ENCODE data around the gene POLR1A. TPM values are rescaled to one million over a fixed set of nuclear protein-coding genes. Genes with fewer than 3 reads are reported as not detected.
A peak's percentile ranks its signal among the peaks of the same experiment; 100 is the strongest.

POLR1A gene
- 10 to 100 TPM; 22.0 to 28.7 (median 25.7) TPM for total RNA-seq
- total RNA-seq (2013), result 16.1 TPM
- total RNA-seq, result 46.5 to 306 (median 67.4) reads per million in 29 experiments

GRCh38 chr2:86105252-86105968 lies at the start of gene POLR1A:
Gene POLR1A (minus strand): TSS chr2:86105886. CDS start chr2:86105776, 110 bp downstream.
- H3K27me3 ChIP-seq (replicated peaks in 1 of 2; ENCODE audit: control insufficient read depth in 2 of 2, extremely low read depth in 1 of 2, insufficient read depth in 2 of 2, low read length in 1 of 2), result no peaks in the 10 kb centered on the region
- no peaks in the 10 kb centered on the region for H3K9me3 ChIP-seq
- CTCF ChIA-PET, result interaction anchor here (0.7 to 1.4 kb wide), 11 partner anchors 9 to 468 kb away, joined by 3 to 10 read pairs (median 4); partner anchors contain the start of gene ST3GAL5 (in 1 of the 2)
- WGBS (ENCODE audit: insufficient coverage), result under 1% methylated on average over 21 of the region's 38 CpGs
- POLR2A ChIA-PET, result interaction anchor here in 1 of 2 donors (0.6 to 1.5 kb wide), 4 partner anchors 10 to 381 kb away, joined by 3 to 6 read pairs (median 3); partner anchors contain the start of gene KDM3A
- H3K27ac ChIP-seq (ENCODE audit: low read length), result peak within 1 kb of the TSS; percentile 84
- peaks cover 0 to 28% of the 10 kb centered on the region in 2 donors for H3K36me3 ChIP-seq (ENCODE audit: control insufficient read depth in 2 of 2, extremely low read depth in 1 of 2, insufficient read depth in 1 of 2, low read length in 1 of 2)
- Mint-ChIP-seq H3K4me1 (peaks cover 64 to 77% (median 71%) of the 10 kb centered on the region in 3 donors), H3K4me3 (peak within 1 kb of the TSS; percentile 85 to 90 (median 90)), H3K9me3 (no peaks in the 10 kb centered on the region), H3K27me3 (no peaks in the 10 kb centered on the region), H3K27ac (peak within 1 kb of the TSS; percentile 99), H3K36me3 (peaks cover 31% of the 10 kb centered on the region)
- peak; percentile 79 to 87 (median 85) for ATAC-seq (replicated peaks in 1 of 4)
- peaks cover 14 to 26% of the 10 kb centered on the region in 2 experiments for H3K4me1 ChIP-seq (ENCODE audit: control insufficient read depth in 1 of 2, extremely low read depth in 1 of 2, insufficient read depth in 2 of 2, low read length in 2 of 2)
- H3K4me3 ChIP-seq (ENCODE audit: control insufficient read depth in 1 of 2, extremely low read depth in 1 of 2, low read length in 1 of 2), result peak within 1 kb of the TSS; percentile 79 to 96
- DNase-seq, result peak; percentile 68 to 89 (median 78)

GRCh38 chr2:86150502-86150901 lies 44.8 kb upstream of the POLR1A start:
- ATAC-seq (replicated peaks in 1 of 4) (no peak), DNase-seq (no peak)
- WGBS (ENCODE audit: insufficient coverage), result 100% methylated on average over 1 of the region's 2 CpGs
- Histone ChIP-seq H3K4me3 (ENCODE audit: control insufficient read depth in 1 of 2, extremely low read depth in 1 of 2, low read length in 1 of 2) (no peak overlapping the region), H3K36me3 (ENCODE audit: control insufficient read depth in 2 of 2, extremely low read depth in 1 of 2, insufficient read depth in 1 of 2, low read length in 1 of 2) (peaks cover 12 to 71% of the 10 kb centered on the region in 2 donors), H3K27ac (ENCODE audit: low read length) (no peak overlapping the region), H3K4me1 (ENCODE audit: control insufficient read depth in 1 of 2, extremely low read depth in 1 of 2, insufficient read depth in 2 of 2, low read length in 2 of 2) (no peaks in the 10 kb centered on the region), H3K27me3 (replicated peaks in 1 of 2; ENCODE audit: control insufficient read depth in 2 of 2, extremely low read depth in 1 of 2, insufficient read depth in 2 of 2, low read length in 1 of 2) (no peaks in the 10 kb centered on the region), H3K9me3 (no peaks in the 10 kb centered on the region)
- Mint-ChIP-seq H3K4me3 (no peak overlapping the region), H3K27me3 (no peaks in the 10 kb centered on the region), H3K27ac (peak overlapping the region in 1 of 2 donors; percentile 46), H3K36me3 (peaks cover 52% of the 10 kb centered on the region), H3K4me1 (peaks cover 0 to 3% (median 0%) of the 10 kb centered on the region in 3 donors), H3K9me3 (no peaks in the 10 kb centered on the region)
- POLR2A ChIA-PET, result interaction anchor here (0.5 to 0.7 kb wide), 3 partner anchors 38 to 292 kb away, joined by 3 to 8 read pairs (median 7); no protein-coding TSS in a partner anchor
- CTCF ChIA-PET, result interaction anchor here in 1 of 2 donors (0.7 to 1.0 kb wide), 3 partner anchors 62 to 600 kb away, joined by 3 to 5 read pairs (median 4); no protein-coding TSS in a partner anchor

- H3K27ac Mint-ChIP-seq, result peak overlapping the region; percentile 19 to 39
- no peaks in the 10 kb centered on the region for H3K9me3 Mint-ChIP-seq
- H3K9me3 ChIP-seq, result no peaks in the 10 kb centered on the region
- no peak for DNase-seq
- WGBS (ENCODE audit: insufficient coverage), result 63% methylated on average over 1 of the region's 2 CpGs
- CTCF ChIA-PET, result interaction anchor here in 1 of 2 donors (0.6 kb wide), 1 partner anchor 9 kb away, joined by 3 read pairs; no protein-coding TSS in a partner anchor
- no peak overlapping the region for H3K27ac ChIP-seq (ENCODE audit: low read length)
- no peak overlapping the region for H3K4me3 Mint-ChIP-seq
- peaks cover 14 to 80% of the 10 kb centered on the region in 2 donors for H3K36me3 ChIP-seq (ENCODE audit: control insufficient read depth in 2 of 2, extremely low read depth in 1 of 2, insufficient read depth in 1 of 2, low read length in 1 of 2)
- peaks cover 57% of the 10 kb centered on the region for H3K36me3 Mint-ChIP-seq
- no peak for ATAC-seq (replicated peaks in 1 of 4)
- POLR2A ChIA-PET, result no interaction called here
- H3K4me1 Mint-ChIP-seq, result peaks cover 0 to under 1% (median 0%) of the 10 kb centered on the region in 3 donors
- H3K4me3 ChIP-seq (ENCODE audit: control insufficient read depth in 1 of 2, extremely low read depth in 1 of 2, low read length in 1 of 2), result no peak overlapping the region
- H3K27me3 ChIP-seq (replicated peaks in 1 of 2; ENCODE audit: control insufficient read depth in 2 of 2, extremely low read depth in 1 of 2, insufficient read depth in 2 of 2, low read length in 1 of 2), result no peaks in the 10 kb centered on the region
- no peaks in the 10 kb centered on the region for H3K4me1 ChIP-seq (ENCODE audit: control insufficient read depth in 1 of 2, extremely low read depth in 1 of 2, insufficient read depth in 2 of 2, low read length in 2 of 2)
- H3K27me3 Mint-ChIP-seq, result no peaks in the 10 kb centered on the region
Observed at GRCh38 chr2:86147793-86148192, 42.1 kb upstream of the POLR1A start.

- WGBS (ENCODE audit: insufficient coverage), result 96% methylated on average over 11 of the region's 14 CpGs
- no peaks in the 10 kb centered on the region for H3K9me3 ChIP-seq
- H3K27ac ChIP-seq (ENCODE audit: low read length), result no peak overlapping the region
- Mint-ChIP-seq H3K27me3 (no peaks in the 10 kb centered on the region), H3K9me3 (no peaks in the 10 kb centered on the region), H3K4me3 (no peak overlapping the region), H3K4me1 (peaks cover 7 to 14% (median 12%) of the 10 kb centered on the region in 3 donors), H3K36me3 (peaks cover 58% of the 10 kb centered on the region), H3K27ac (peak overlapping the region in 1 of 2 donors; percentile 49)
- H3K27me3 ChIP-seq (replicated peaks in 1 of 2; ENCODE audit: control insufficient read depth in 2 of 2, extremely low read depth in 1 of 2, insufficient read depth in 2 of 2, low read length in 1 of 2), result no peaks in the 10 kb centered on the region
- ChIA-PET POLR2A (no interaction called here), CTCF (no interaction called here)
- peaks cover 14 to 71% of the 10 kb centered on the region in 2 donors for H3K36me3 ChIP-seq (ENCODE audit: control insufficient read depth in 2 of 2, extremely low read depth in 1 of 2, insufficient read depth in 1 of 2, low read length in 1 of 2)
- H3K4me1 ChIP-seq (ENCODE audit: control insufficient read depth in 1 of 2, extremely low read depth in 1 of 2, insufficient read depth in 2 of 2, low read length in 2 of 2), result peaks cover 2 to 4% of the 10 kb centered on the region in 2 experiments
- ATAC-seq (replicated peaks in 1 of 4), result no peak
- no peak overlapping the region for H3K4me3 ChIP-seq (ENCODE audit: control insufficient read depth in 1 of 2, extremely low read depth in 1 of 2, low read length in 1 of 2)
- DNase-seq, result peak in 1 of 35 experiments; percentile 0
Observed at GRCh38 chr2:86143926-86144685, 38.4 kb upstream of the POLR1A start.

GRCh38 chr2:86143307-86143706 lies 37.6 kb upstream of the POLR1A start:
- ChIA-PET CTCF (interaction anchor here in 1 of 2 donors (0.7 kb wide), 1 partner anchor 230 kb away, joined by 3 read pairs; no protein-coding TSS in a partner anchor), POLR2A (interaction anchor here in 1 of 2 donors (0.7 kb wide), 1 partner anchor 370 kb away, joined by 3 read pairs; no protein-coding TSS in a partner anchor)
- no peaks in the 10 kb centered on the region for H3K9me3 ChIP-seq
- no peaks in the 10 kb centered on the region for H3K27me3 ChIP-seq (replicated peaks in 1 of 2; ENCODE audit: control insufficient read depth in 2 of 2, extremely low read depth in 1 of 2, insufficient read depth in 2 of 2, low read length in 1 of 2)
- Mint-ChIP-seq H3K27me3 (no peaks in the 10 kb centered on the region), H3K4me1 (peaks cover 9 to 19% (median 17%) of the 10 kb centered on the region in 3 donors), H3K9me3 (no peaks in the 10 kb centered on the region), H3K4me3 (no peak overlapping the region), H3K36me3 (peaks cover 59% of the 10 kb centered on the region), H3K27ac (no peak overlapping the region)
- H3K4me3 ChIP-seq (ENCODE audit: control insufficient read depth in 1 of 2, extremely low read depth in 1 of 2, low read length in 1 of 2), result no peak overlapping the region
- no peak overlapping the region for H3K27ac ChIP-seq (ENCODE audit: low read length)
- peaks cover 2 to 4% of the 10 kb centered on the region in 2 experiments for H3K4me1 ChIP-seq (ENCODE audit: control insufficient read depth in 1 of 2, extremely low read depth in 1 of 2, insufficient read depth in 2 of 2, low read length in 2 of 2)
- WGBS (ENCODE audit: insufficient coverage), result 100% methylated on average over 2 of the region's 6 CpGs
- ATAC-seq (replicated peaks in 1 of 4) (no peak), DNase-seq (no peak)
- peaks cover 14 to 74% of the 10 kb centered on the region in 2 donors for H3K36me3 ChIP-seq (ENCODE audit: control insufficient read depth in 2 of 2, extremely low read depth in 1 of 2, insufficient read depth in 1 of 2, low read length in 1 of 2)

Data from T-cell (primary cell).